ENCODE results near the gene MMP21.

- no peak for TF ChIP-seq CTCF (IDR thresholded peaks at IDR 0.05; ENCODE audit: poor library complexity, severe bottlenecking)
- no peak for TF ChIP-seq POLR2AphosphoS5 (IDR thresholded peaks at IDR 0.05)
- no peak for TF ChIP-seq EZH2 (IDR thresholded peaks at IDR 0.05; ENCODE audit: borderline replicate concordance, insufficient read depth, low read length, poor library complexity, severe bottlenecking)
- TF ChIP-seq SMC3 (conservative IDR thresholded peaks at IDR 0.05; ENCODE audit: poor library complexity): no peak
- TF ChIP-seq REST (IDR thresholded peaks at IDR 0.05; ENCODE audit: borderline replicate concordance): no peak
- TF ChIP-seq MXI1 (conservative IDR thresholded peaks at IDR 0.05; ENCODE audit: poor library complexity, severe bottlenecking): no peak
- no peak for TF ChIP-seq EP300 (conservative IDR thresholded peaks at IDR 0.05; ENCODE audit: poor library complexity, severe bottlenecking)
- TF ChIP-seq TAF1 (IDR thresholded peaks at IDR 0.05; ENCODE audit: low read depth): no peak
- no peak for TF ChIP-seq RAD21 (conservative IDR thresholded peaks at IDR 0.05)
Observed at GRCh38 chr10:125820701-125821100, 45.1 kb upstream of the MMP21 start.

Data from neural cell (in vitro differentiated cells).